Measurements from ENCODE around the gene SORCS2. TPM values are rescaled to one million over a fixed set of nuclear protein-coding genes. Genes with fewer than 3 reads are reported as not detected.

The SORCS2 gene
- total RNA-seq, 1 donor: 0.27 TPM

DNA sequence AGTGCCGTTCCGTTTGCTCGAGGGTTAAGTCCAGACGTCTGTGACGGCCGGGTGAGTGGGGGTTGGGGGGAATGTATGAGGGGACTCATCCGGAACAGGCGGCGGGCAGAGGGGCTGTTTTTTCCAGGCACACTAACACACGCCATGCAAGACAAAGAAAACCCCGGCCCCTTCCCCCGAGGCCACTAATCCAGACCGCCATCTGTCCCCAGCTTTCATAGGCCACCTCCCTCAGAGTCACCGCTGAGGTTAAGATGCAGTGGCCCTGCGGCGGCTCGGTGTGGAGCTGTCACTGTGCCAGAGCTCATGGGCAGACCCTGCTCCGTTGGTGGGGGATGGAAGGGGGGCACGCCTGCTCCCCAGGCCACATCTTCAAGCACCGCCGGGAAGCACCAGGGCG lies 34.1 kb downstream of the SORCS2 start:
- no peak overlapping the region for H3K4me3 ChIP-seq (ENCODE audit: low read depth, low read length)
- no peak for DNase-seq (ENCODE audit: low read depth)
- TF ChIP-seq, protein P1, sequence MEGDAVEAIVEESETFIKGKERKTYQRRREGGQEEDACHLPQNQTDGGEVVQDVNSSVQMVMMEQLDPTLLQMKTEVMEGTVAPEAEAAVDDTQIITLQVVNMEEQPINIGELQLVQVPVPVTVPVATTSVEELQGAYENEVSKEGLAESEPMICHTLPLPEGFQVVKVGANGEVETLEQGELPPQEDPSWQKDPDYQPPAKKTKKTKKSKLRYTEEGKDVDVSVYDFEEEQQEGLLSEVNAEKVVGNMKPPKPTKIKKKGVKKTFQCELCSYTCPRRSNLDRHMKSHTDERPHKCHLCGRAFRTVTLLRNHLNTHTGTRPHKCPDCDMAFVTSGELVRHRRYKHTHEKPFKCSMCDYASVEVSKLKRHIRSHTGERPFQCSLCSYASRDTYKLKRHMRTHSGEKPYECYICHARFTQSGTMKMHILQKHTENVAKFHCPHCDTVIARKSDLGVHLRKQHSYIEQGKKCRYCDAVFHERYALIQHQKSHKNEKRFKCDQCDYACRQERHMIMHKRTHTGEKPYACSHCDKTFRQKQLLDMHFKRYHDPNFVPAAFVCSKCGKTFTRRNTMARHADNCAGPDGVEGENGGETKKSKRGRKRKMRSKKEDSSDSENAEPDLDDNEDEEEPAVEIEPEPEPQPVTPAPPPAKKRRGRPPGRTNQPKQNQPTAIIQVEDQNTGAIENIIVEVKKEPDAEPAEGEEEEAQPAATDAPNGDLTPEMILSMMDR (IDR thresholded peaks at IDR 0.05; ENCODE audit: insufficient read depth, low read length): no peak

DNA sequence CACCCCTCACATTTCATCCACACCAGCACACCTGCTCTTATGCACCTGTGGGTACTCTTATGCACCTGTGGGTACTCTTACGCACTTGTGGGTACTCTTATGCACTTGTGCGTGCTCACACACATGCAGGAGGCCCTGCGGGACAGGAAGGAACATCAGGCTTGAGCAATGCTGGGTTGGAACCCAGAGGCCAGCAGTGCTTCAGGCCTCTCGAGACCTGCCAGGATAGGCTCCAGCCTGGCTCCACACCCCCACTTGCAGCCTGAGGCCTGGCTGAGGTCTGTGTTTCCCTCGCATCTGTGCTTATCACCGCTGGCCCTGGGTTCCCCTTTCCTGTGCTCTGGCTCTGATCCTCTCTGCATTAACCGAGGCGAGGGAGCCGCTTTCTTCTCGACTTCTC lies 34.7 kb downstream of the SORCS2 start:
- DNase-seq (ENCODE audit: low read depth): no peak
- TF ChIP-seq, protein P1 (IDR thresholded peaks at IDR 0.05; ENCODE audit: insufficient read depth, low read length): no peak
- no peak overlapping the region for H3K4me3 ChIP-seq (ENCODE audit: low read depth, low read length)

DNA sequence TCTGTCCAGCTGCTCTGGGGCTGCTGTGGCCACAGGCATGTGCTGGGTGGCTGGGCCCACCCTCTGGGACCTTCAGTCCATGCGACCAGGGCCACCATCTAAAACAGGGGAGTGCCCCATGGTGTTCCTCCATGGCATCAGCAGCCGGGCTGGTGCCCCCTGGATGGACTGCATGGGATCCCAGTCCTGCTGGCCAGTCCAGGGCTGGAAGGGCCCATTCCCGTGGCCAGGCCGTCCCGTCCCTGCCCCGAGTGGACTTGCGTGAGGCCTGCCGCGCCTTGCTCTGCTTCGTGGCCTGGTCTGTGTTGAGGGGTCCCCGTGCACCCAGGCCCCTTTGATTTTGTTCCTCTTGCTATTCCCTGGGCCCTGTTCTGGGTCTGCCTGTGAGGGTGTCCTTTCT lies 36.4 kb downstream of the SORCS2 start:
- DNase-seq (ENCODE audit: low read depth): no peak
- TF ChIP-seq, protein P1 (IDR thresholded peaks at IDR 0.05; ENCODE audit: insufficient read depth, low read length): no peak
- no peak overlapping the region for H3K4me3 ChIP-seq (ENCODE audit: low read depth, low read length)

GRCh38 chr4:7232061-7232650 lies 39.8 kb downstream of the SORCS2 start:
- no peak for DNase-seq (ENCODE audit: low read depth)
- no peak overlapping the region for H3K4me3 ChIP-seq (ENCODE audit: low read depth, low read length)
- TF ChIP-seq, protein P1 (IDR thresholded peaks at IDR 0.05; ENCODE audit: insufficient read depth, low read length): no peak

DNA sequence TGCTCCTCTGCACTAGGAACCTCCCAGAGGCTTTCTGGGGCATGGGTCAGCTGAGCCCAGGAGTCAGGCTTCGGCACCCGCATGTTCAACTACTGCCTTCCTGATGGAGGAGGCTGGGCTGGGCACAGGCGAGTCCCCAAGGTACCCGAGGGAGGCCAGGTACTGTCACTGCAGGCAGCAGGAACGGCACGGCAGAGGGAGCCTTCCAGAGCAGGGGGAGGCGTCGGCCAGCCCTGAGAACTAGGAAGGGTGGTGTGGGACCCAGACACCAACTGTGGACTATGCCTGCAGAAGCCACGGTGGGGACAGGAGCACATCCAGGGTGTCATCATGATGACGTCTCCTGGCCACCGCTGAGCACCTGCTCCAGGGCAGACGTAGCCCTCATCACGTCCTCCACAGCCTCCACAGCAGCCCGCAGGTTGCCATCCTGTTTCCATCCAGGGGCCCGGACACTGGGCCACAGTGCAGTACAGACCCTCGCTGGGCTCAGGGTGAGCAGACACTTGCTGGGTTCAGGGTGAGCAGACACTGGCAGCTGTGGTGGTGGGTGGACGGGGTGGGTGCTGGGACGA lies 40.8 kb downstream of the SORCS2 start:
- TF ChIP-seq, protein P1 (IDR thresholded peaks at IDR 0.05; ENCODE audit: insufficient read depth, low read length): no peak
- no peak for DNase-seq (ENCODE audit: low read depth)
- H3K4me3 ChIP-seq (ENCODE audit: low read depth, low read length): no peak overlapping the region

DNA sequence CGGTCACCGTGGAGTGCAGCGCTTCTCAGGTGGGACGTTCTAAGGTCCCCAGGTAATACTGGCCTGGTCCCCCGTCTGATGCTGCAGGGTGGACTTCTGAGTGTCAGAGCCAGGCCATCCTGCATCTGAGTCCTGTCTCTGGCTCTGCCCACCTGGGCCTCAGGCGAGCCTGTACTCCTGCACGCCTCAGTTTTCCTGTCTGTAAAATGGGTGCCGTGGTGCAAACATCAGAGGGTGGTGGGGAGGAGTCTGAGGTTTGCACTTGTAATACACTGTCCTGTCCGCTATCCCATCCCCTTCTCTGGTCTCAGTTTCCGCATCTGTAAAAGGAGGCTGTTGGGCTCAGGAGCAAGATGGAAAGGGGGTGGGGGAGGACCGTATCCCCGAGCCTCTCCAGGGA lies 41.3 kb downstream of the SORCS2 start:
- DNase-seq (ENCODE audit: low read depth): no peak
- TF ChIP-seq, protein P1 (IDR thresholded peaks at IDR 0.05; ENCODE audit: insufficient read depth, low read length): no peak
- no peak overlapping the region for H3K4me3 ChIP-seq (ENCODE audit: low read depth, low read length)
